Naive B cell (primary cell): ENCODE data around the gene FCGBP. TPM values are rescaled to one million over a fixed set of nuclear protein-coding genes. Genes with fewer than 3 reads are reported as not detected.

Source experiments
- ATAC-seq, 2 donors: fragments of 150-1000 bp; cut with Tn5 transposase; 2 replicates each; pipeline ENCODE4 v1.10.0; 2021; ENCODE audit warnings: low read depth in 2 of 2, mild to moderate bottlenecking in 2 of 2, moderate library complexity in 2 of 2
- DNase-seq: peaks from one replicate; pipeline ENCODE4 v3.0.0; 2022
- H3K27ac Mint-ChIP-seq, 6 donors: one replicate each; pipeline ENCODE4 v1.8.0; 2020 to 2022; ENCODE audit warnings: mild to moderate bottlenecking in 6 of 6, mixed read lengths in 6 of 6, moderate library complexity in 5 of 6, inconsistent platforms in 2 of 6
- H3K27me3 Mint-ChIP-seq, 3 donors: one replicate each; pipeline ENCODE4 v1.8.0; 2021 to 2022; ENCODE audit warnings: mixed read lengths in 3 of 3, mild to moderate bottlenecking in 1 of 3
- H3K36me3 Mint-ChIP-seq, 2 donors: one replicate each; pipeline ENCODE4 v1.8.0; 2020 to 2022; ENCODE audit warnings: mixed read lengths in 2 of 2, inconsistent platforms in 1 of 2, mild to moderate bottlenecking in 1 of 2
- H3K4me1 Mint-ChIP-seq, 3 donors: one replicate each; pipeline ENCODE4 v1.8.0; 2020 to 2022; ENCODE audit warnings: mixed read lengths in 3 of 3, inconsistent platforms in 1 of 3, mild to moderate bottlenecking in 1 of 3, moderate library complexity in 1 of 3
- H3K4me3 Mint-ChIP-seq, 8 donors: one replicate each; pipeline ENCODE4 v1.8.0; 2020 to 2022; ENCODE audit warnings: mild to moderate bottlenecking in 8 of 8, mixed read lengths in 8 of 8, moderate library complexity in 8 of 8, inconsistent platforms in 2 of 8
- H3K9me3 Mint-ChIP-seq, 7 donors: one replicate each; pipeline ENCODE4 v1.8.0; 2020 to 2022; ENCODE audit warnings: mixed read lengths in 7 of 7, mild to moderate bottlenecking in 5 of 7, inconsistent platforms in 2 of 7, moderate library complexity in 1 of 7
- polyA plus RNA-seq, 6 donors: library from polyadenylated mRNA; unstranded; fragments of 300-500 nt; fragmentation: Illumina TruSeq; gene quantifications; one replicate each; pipeline ENCODE4 v1.2.3, GENCODE V29; 2021; ENCODE audit warnings: low read depth in 6 of 6

Gene FCGBP
- polyA plus RNA-seq, 6 donors from 2014 or later: 0.15 to 1.7 (median 0.76) TPM

DNA sequence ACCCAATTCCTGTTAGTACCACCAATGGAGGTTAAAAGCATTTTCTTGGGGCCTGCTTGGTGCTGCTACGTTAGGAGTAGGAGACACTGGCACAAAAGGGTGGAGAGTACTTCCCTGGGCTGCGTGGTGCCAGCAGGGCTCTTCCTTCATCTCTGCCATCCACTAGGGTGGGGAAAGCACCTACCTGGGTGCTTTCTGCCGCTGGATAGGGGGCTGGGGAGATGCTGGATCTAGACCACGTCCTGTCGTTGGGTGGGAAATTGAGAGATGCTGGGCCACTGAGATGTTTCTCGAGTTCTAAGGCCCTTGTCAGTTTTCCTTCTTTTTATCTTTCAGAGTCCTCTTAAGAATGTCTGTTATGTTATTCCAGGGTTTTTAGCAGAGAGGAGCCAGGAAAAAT lies 6.7 kb upstream of the FCGBP start:
- no peak for DNase-seq
- H3K9me3 Mint-ChIP-seq: peaks cover 2 to 14% (median 9%) of the 10 kb centered on the region in 7 donors
- ATAC-seq: no peak
- H3K27ac Mint-ChIP-seq: peak overlapping the region; percentile 50 to 97 (median 92)
- peaks cover 0 to 8% of the 10 kb centered on the region in 2 donors for H3K36me3 Mint-ChIP-seq
- H3K4me3 Mint-ChIP-seq: peak overlapping the region; percentile 74 to 88 (median 82)
- peaks cover 56 to 87% (median 68%) of the 10 kb centered on the region in 3 donors for H3K4me1 Mint-ChIP-seq
- no peaks in the 10 kb centered on the region for H3K27me3 Mint-ChIP-seq

- peaks cover 2 to 14% (median 9%) of the 10 kb centered on the region in 7 donors for H3K9me3 Mint-ChIP-seq
- H3K4me3 Mint-ChIP-seq: peak overlapping the region in 6 of 8 donors; percentile 19 to 87 (median 80)
- DNase-seq: no peak
- H3K36me3 Mint-ChIP-seq: peaks cover 0 to 8% of the 10 kb centered on the region in 2 donors
- peak overlapping the region in 3 of 6 donors; percentile 90 to 97 (median 94) for H3K27ac Mint-ChIP-seq
- no peaks in the 10 kb centered on the region for H3K27me3 Mint-ChIP-seq
- H3K4me1 Mint-ChIP-seq: peaks cover 63 to 87% (median 76%) of the 10 kb centered on the region in 3 donors
- no peak for ATAC-seq
Observed at GRCh38 chr19:39940221-39940833, 5.9 kb upstream of the FCGBP start.

- Mint-ChIP-seq H3K4me1 (peaks cover 69 to 89% (median 76%) of the 10 kb centered on the region in 3 donors), H3K36me3 (peaks cover 0 to 8% of the 10 kb centered on the region in 2 donors), H3K27me3 (peaks cover 0 to 1% (median 0%) of the 10 kb centered on the region in 3 donors), H3K27ac (peak overlapping the region in 3 of 6 donors; percentile 30 to 80 (median 57)), H3K4me3 (peak overlapping the region in 3 of 8 donors; percentile 6 to 21 (median 19)), H3K9me3 (peaks cover 2 to 14% (median 9%) of the 10 kb centered on the region in 7 donors)
- no peak for DNase-seq
- ATAC-seq: no peak
Observed at GRCh38 chr19:39939556-39939955, 5.1 kb upstream of the FCGBP start.

DNA sequence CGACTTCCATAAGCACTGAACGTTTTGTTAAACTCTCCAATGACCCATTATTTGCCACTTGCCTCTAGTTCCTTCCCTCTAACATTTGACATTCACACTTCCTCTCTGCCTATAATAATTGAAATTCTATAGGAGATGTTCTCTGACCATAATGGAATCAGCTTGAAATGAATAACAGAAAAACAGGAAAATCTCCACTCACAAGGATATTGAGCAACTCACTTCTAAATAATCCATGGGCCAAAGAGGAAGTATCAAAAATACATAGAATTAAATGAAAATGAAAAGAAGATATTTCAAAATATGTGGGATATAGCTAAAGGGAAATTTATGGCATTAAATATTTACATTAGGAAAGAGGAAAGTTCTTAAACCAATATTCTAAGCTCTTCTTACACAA lies 3.4 kb upstream of the FCGBP start:
- H3K4me1 Mint-ChIP-seq: peaks cover 62 to 84% (median 75%) of the 10 kb centered on the region in 3 donors
- no peak for ATAC-seq
- H3K4me3 Mint-ChIP-seq: peak overlapping the region in 7 of 8 donors; percentile 20 to 77 (median 59)
- peak overlapping the region in 3 of 6 donors; percentile 42 to 78 (median 54) for H3K27ac Mint-ChIP-seq
- H3K27me3 Mint-ChIP-seq: peaks cover 0 to 4% (median 0%) of the 10 kb centered on the region in 3 donors
- DNase-seq: no peak
- H3K36me3 Mint-ChIP-seq: peaks cover 0 to 8% of the 10 kb centered on the region in 2 donors
- peaks cover 4 to 14% (median 9%) of the 10 kb centered on the region in 7 donors for H3K9me3 Mint-ChIP-seq

GRCh38 chr19:39937094-39937720 lies 2.8 kb upstream of the FCGBP start:
- DNase-seq: peak; percentile 23
- H3K36me3 Mint-ChIP-seq: peaks cover 0 to 8% of the 10 kb centered on the region in 2 donors
- peak overlapping the region in 5 of 6 donors; percentile 14 to 93 (median 83) for H3K27ac Mint-ChIP-seq
- peaks cover 57 to 78% (median 70%) of the 10 kb centered on the region in 3 donors for H3K4me1 Mint-ChIP-seq
- H3K9me3 Mint-ChIP-seq: peaks cover 4 to 14% (median 9%) of the 10 kb centered on the region in 7 donors
- H3K4me3 Mint-ChIP-seq: peak overlapping the region; percentile 20 to 85 (median 64)
- peaks cover 0 to 4% (median 0%) of the 10 kb centered on the region in 3 donors for H3K27me3 Mint-ChIP-seq
- peak; percentile 17 to 21 for ATAC-seq

DNA sequence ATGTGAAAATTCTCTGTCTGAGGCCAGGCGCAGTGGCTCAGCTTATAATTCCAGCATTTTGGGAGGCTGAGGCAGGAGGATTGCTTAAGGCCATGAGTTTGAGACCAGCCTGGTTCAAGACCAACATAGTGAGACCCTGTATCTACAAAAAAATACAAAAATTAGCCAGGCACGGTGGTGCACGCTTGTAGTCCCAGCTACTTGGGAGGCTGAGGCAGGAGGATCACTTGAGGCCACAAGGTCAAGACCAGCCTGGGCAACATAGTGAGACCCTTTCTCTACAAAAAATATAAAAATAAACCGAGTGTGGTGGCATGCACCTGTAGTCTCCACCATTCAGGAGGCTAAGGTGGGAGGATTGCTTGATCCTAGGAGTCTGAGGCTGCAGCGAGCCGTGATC lies 2.2 kb upstream of the FCGBP start:
- Mint-ChIP-seq H3K9me3 (peaks cover 4 to 14% (median 9%) of the 10 kb centered on the region in 7 donors), H3K4me1 (peaks cover 55 to 72% (median 69%) of the 10 kb centered on the region in 3 donors), H3K36me3 (peaks cover 0 to 8% of the 10 kb centered on the region in 2 donors), H3K27ac (peak overlapping the region in 2 of 6 donors; percentile 70 to 93), H3K27me3 (peaks cover 0 to 4% (median 0%) of the 10 kb centered on the region in 3 donors), H3K4me3 (peak overlapping the region in 7 of 8 donors; percentile 16 to 85 (median 63))
- ATAC-seq (no peak), DNase-seq (no peak)

- no peak for DNase-seq
- no peak for ATAC-seq
- peaks cover 4 to 14% (median 9%) of the 10 kb centered on the region in 7 donors for H3K9me3 Mint-ChIP-seq
- H3K4me3 Mint-ChIP-seq: peak overlapping the region in 6 of 8 donors; percentile 41 to 85 (median 66)
- H3K27me3 Mint-ChIP-seq: peaks cover 0 to 4% (median 0%) of the 10 kb centered on the region in 3 donors
- H3K4me1 Mint-ChIP-seq: peaks cover 49 to 66% (median 63%) of the 10 kb centered on the region in 3 donors
- H3K36me3 Mint-ChIP-seq: peaks cover 0 to 8% of the 10 kb centered on the region in 2 donors
- H3K27ac Mint-ChIP-seq: peak overlapping the region; percentile 48 to 81 (median 60)
Observed at GRCh38 chr19:39936020-39936419, 1.6 kb upstream of the FCGBP start.

GRCh38 chr19:39935364-39935661 lies 879 bp upstream of the FCGBP start:
- H3K9me3 Mint-ChIP-seq: peaks cover 2 to 8% (median 5%) of the 10 kb centered on the region in 7 donors
- ATAC-seq (no peak), DNase-seq (no peak)
- peaks cover 0 to 4% (median 0%) of the 10 kb centered on the region in 3 donors for H3K27me3 Mint-ChIP-seq
- peaks cover 0 to 4% of the 10 kb centered on the region in 2 donors for H3K36me3 Mint-ChIP-seq
- peak overlapping the region in 4 of 6 donors; percentile 24 to 81 (median 44) for H3K27ac Mint-ChIP-seq
- H3K4me1 Mint-ChIP-seq: peaks cover 42 to 59% (median 58%) of the 10 kb centered on the region in 3 donors
- peak overlapping the region in 3 of 8 donors; percentile 41 to 82 (median 60) for H3K4me3 Mint-ChIP-seq

GRCh38 chr19:39929750-39930149 lies 4.7 kb downstream of the FCGBP start:
- H3K9me3 Mint-ChIP-seq: peaks cover 0 to 2% (median 0%) of the 10 kb centered on the region in 7 donors
- H3K4me3 Mint-ChIP-seq: no peak overlapping the region
- no peaks in the 10 kb centered on the region for H3K36me3 Mint-ChIP-seq
- H3K4me1 Mint-ChIP-seq: peaks cover 24 to 34% (median 25%) of the 10 kb centered on the region in 3 donors
- H3K27me3 Mint-ChIP-seq: peaks cover 0 to 4% (median 0%) of the 10 kb centered on the region in 3 donors
- peak overlapping the region in 2 of 6 donors; percentile 70 to 94 for H3K27ac Mint-ChIP-seq
- DNase-seq: no peak
- ATAC-seq: no peak

GRCh38 chr19:39928357-39928725 lies 6.1 kb downstream of the FCGBP start:
- H3K4me3 Mint-ChIP-seq: no peak overlapping the region
- ATAC-seq (no peak), DNase-seq (no peak)
- peaks cover 0 to 2% (median 0%) of the 10 kb centered on the region in 7 donors for H3K9me3 Mint-ChIP-seq
- no peaks in the 10 kb centered on the region for H3K27me3 Mint-ChIP-seq
- peaks cover 17 to 24% (median 18%) of the 10 kb centered on the region in 3 donors for H3K4me1 Mint-ChIP-seq
- no peak overlapping the region for H3K27ac Mint-ChIP-seq
- H3K36me3 Mint-ChIP-seq: no peaks in the 10 kb centered on the region

GRCh38 chr19:39927524-39928356 lies 6.7 kb downstream of the FCGBP start:
- no peaks in the 10 kb centered on the region for H3K27me3 Mint-ChIP-seq
- no peaks in the 10 kb centered on the region for H3K36me3 Mint-ChIP-seq
- DNase-seq (no peak), ATAC-seq (no peak)
- no peak overlapping the region for H3K4me3 Mint-ChIP-seq
- peaks cover 0 to 2% (median 0%) of the 10 kb centered on the region in 7 donors for H3K9me3 Mint-ChIP-seq
- peaks cover 15 to 24% (median 20%) of the 10 kb centered on the region in 3 donors for H3K4me1 Mint-ChIP-seq
- no peak overlapping the region for H3K27ac Mint-ChIP-seq

- Mint-ChIP-seq H3K36me3 (no peaks in the 10 kb centered on the region), H3K4me3 (no peak overlapping the region)
Observed at GRCh38 chr19:39927076-39927475, 7.4 kb downstream of the FCGBP start.

More at GRCh38 chr19:39927076-39927475, 7.4 kb downstream of the FCGBP start:
- Mint-ChIP-seq H3K27ac (no peak overlapping the region), H3K27me3 (no peaks in the 10 kb centered on the region), H3K4me1 (peaks cover 15 to 21% (median 19%) of the 10 kb centered on the region in 3 donors), H3K9me3 (peaks cover 0 to 2% (median 0%) of the 10 kb centered on the region in 7 donors)
- ATAC-seq (no peak), DNase-seq (no peak)
